GM12891 (cell line): ENCODE data around the gene MYO7A.

Experiments used
- PAX5 ChIP-seq: IDR thresholded peaks from 2 replicates; pipeline ENCODE4 v1.6.1; 2011; ENCODE audit warnings: low read length, moderate library complexity, mild to moderate bottlenecking; ENCODE audit not compliant: insufficient read depth, severe bottlenecking
- POLR2A ChIP-seq: IDR thresholded peaks from 2 replicates; pipeline ENCODE4 v1.6.1; 2011; ENCODE audit warnings: low read depth, low read length, control low read depth
- POLR2AphosphoS5 ChIP-seq: IDR thresholded peaks from 2 replicates; pipeline ENCODE4 v1.6.1; 2011; ENCODE audit warnings: low read depth, low read length, control low read depth
- POU2F2 ChIP-seq: IDR thresholded peaks from 2 replicates; pipeline ENCODE4 v1.6.1; 2011; ENCODE audit warnings: low read depth, mild to moderate bottlenecking, control low read depth, low read length, moderate library complexity
- SPI1 ChIP-seq: IDR thresholded peaks from 2 replicates; pipeline ENCODE4 v1.6.1; 2011; ENCODE audit warnings: low read depth, low read length, control low read depth
- TAF1 ChIP-seq: IDR thresholded peaks from 2 replicates; pipeline ENCODE4 v1.6.1; 2011; ENCODE audit warnings: low read depth, low read length, control low read depth

DNA sequence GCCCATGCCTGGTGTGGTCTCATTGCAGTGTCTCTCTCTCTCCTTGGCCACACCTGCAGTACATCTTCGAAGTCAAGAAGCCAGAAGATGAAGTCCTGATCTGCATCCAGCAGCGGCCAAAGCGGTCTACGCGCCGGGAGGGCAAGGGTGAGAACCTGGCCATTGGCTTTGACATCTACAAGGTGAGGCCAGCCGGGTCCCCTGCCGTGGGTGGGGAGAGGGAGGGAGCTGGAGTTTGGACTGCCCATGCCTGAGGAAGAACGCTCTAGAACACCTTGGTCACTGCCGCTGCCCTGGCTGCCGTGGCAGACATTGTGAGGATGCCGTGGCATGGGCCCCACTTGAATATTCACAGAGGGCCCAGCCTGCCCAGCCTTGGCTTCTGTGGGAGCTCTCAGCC is 9.1 kb upstream of the MYO7A start:
- TF ChIP-seq POLR2A: no peak
- no peak for TF ChIP-seq POLR2AphosphoS5
- TF ChIP-seq TAF1: no peak
- no peak for TF ChIP-seq PAX5
- no peak for TF ChIP-seq POU2F2
- no peak for TF ChIP-seq SPI1
